HepG2 (cell line): ENCODE data around the gene NT5DC2.

Experiments
- CTCF ChIP-seq: sonication (generic); formaldehyde crosslinking; IDR thresholded peaks from 2 replicates; pipeline ENCODE4 v1.5.0; 2020; ENCODE audit warnings: mild to moderate bottlenecking, missing genetic modification reagents, moderate library complexity
- TP53 ChIP-seq: sonication (generic); formaldehyde crosslinking; conservative IDR thresholded peaks from 2 replicates; pipeline ENCODE4 v1.4.0; 2020; ENCODE audit warnings: missing genetic modification reagents
- TF ChIP-seq, protein P1 (sequence below): IDR thresholded peaks from 2 replicates; pipeline ENCODE4 v1.6.1; 2016

GRCh38 chr3:52493232-52494017 is 40.2 kb downstream of the NT5DC2 start:
- TF ChIP-seq TP53 (CRISPR knock-in tag) (no peak), CTCF (CRISPR knock-in tag) (no peak)
- TF ChIP-seq, protein P1, sequence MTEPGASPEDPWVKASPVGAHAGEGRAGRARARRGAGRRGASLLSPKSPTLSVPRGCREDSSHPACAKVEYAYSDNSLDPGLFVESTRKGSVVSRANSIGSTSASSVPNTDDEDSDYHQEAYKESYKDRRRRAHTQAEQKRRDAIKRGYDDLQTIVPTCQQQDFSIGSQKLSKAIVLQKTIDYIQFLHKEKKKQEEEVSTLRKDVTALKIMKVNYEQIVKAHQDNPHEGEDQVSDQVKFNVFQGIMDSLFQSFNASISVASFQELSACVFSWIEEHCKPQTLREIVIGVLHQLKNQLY (CRISPR knock-in tag) = no peak
